H1 (cell line): ENCODE measurements around the gene GDAP1L1. TPM values are rescaled to one million over a fixed set of nuclear protein-coding genes. Genes with fewer than 3 reads are reported as not detected.

ENCODE experiments used
- CBX8 ChIP-seq: fragments of 300-800, 300-1000 bp; sonication (generic); IDR thresholded peaks from 2 replicates; pipeline ENCODE4 v1.7.1; 2016; ENCODE audit warnings: low read depth, low read length, borderline replicate concordance
- POU5F1 ChIP-seq: IDR thresholded peaks from 2 replicates; pipeline ENCODE4 v1.6.1; 2011; ENCODE audit warnings: low read depth, mild to moderate bottlenecking, low read length, moderate library complexity
- TAF1 ChIP-seq: IDR thresholded peaks from 2 replicates; pipeline ENCODE4 v1.6.1; 2011; ENCODE audit warnings: mild to moderate bottlenecking, low read depth, low read length
- polyA plus RNA-seq, 7 experiments: library from polyadenylated mRNA; depleted of rRNA in 3 of 7; stranded (reverse) in 5 of 7; unstranded in 2 of 7; fragments of >200 nt in 5 of 7; fragments of 200-250 nt in 2 of 7; gene quantifications; 1 replicate in 5 of 7; 2 replicates in 1 of 7; 4 replicates in 1 of 7; pipeline versions ENCODE4 v1.2.1 to v1.2.3, GENCODE V29; 2011 to 2013; ENCODE audit warnings: missing spikeins in 2 of 7, mixed read lengths in 2 of 7
- total RNA-seq: library from RNA; stranded (reverse); fragmentation: NEBNext Ultra II Directional; extraction: Animal tissue kit (Norgen Biotek cat#: 25700); gene quantifications from 2 replicates; pipeline ENCODE4 v1.2.1, GENCODE V29; 2021
- TF ChIP-seq, protein P1 (sequence below): IDR thresholded peaks from 2 replicates; pipeline ENCODE4 v1.6.1; 2011; ENCODE audit warnings: low read length, improper control_type of control experiment

The GDAP1L1 gene
- total and polyA plus RNA-seq, 2 of the 8 experiments (the other 6 are each of a cell fraction or from before 2014, with no cell fraction given) = 8.5 to 63.1 TPM

DNA sequence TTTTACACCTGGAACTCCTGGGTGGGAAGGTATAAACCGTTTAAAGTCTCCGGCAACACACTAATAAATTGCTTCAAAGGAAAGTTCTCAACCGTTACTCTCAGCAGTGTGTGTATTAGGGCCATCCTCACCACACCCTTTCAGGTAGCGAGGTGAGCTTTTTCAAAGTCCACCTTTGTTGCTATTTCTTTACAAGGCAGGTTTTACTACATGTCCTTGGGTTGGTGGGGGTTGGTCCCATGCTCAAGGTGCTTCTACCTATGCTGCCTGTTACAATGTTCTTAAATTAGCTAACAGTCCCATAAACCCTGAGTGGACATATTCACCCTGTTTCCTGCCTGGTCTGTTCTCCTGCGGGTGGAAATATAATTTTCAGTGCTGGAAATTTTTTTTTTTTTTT is 23.4 kb upstream of the GDAP1L1 start (continued):
- TF ChIP-seq, protein P1, sequence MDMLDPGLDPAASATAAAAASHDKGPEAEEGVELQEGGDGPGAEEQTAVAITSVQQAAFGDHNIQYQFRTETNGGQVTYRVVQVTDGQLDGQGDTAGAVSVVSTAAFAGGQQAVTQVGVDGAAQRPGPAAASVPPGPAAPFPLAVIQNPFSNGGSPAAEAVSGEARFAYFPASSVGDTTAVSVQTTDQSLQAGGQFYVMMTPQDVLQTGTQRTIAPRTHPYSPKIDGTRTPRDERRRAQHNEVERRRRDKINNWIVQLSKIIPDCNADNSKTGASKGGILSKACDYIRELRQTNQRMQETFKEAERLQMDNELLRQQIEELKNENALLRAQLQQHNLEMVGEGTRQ = no peak
- TF ChIP-seq CBX8 = no peak
- no peak for TF ChIP-seq POU5F1
- no peak for TF ChIP-seq TAF1
